COLO668 (cell line): ENCODE data around the gene TMEM179B.
"Not testable (repeated sequence)": the region's sequence is repeated elsewhere in the genome, so short reads cannot be mapped to it uniquely, and the experiment has no call there.

Source experiments
- DNase-seq: peaks from one replicate; lab custom pipeline; 2025; ENCODE audit not compliant: unreplicated experiment; lab: John Stamatoyannopoulos, UW

The TMEM179B gene

GRCh38 chr11:62788991-62789390, 1.8 kb downstream of the TMEM179B start:
- no peak for DNase-seq

GRCh38 chr11:62789576-62789975, 2.4 kb downstream of the TMEM179B start:
- no peak for DNase-seq

- DNase-seq = peak; percentile 87
Observed at GRCh38 chr11:62791501-62792201, 4.4 kb downstream of the TMEM179B start, which contains the start of gene TMEM223. TMEM223 (minus strand) TSS chr11:62792006; CDS start chr11:62791994, 12 bp downstream.

GRCh38 chr11:62792202-62792575, 5.0 kb downstream of the TMEM179B start:
- no peak for DNase-seq

GRCh38 chr11:62794201-62794775, 7.1 kb downstream of the TMEM179B start:
- DNase-seq = no peak

GRCh38 chr11:62796281-62796680, 9.1 kb downstream of the TMEM179B start:
- DNase-seq = no peak

- no peak for DNase-seq
Observed at GRCh38 chr11:62799486-62799885, 12.3 kb downstream of the TMEM179B start.

GRCh38 chr11:62801071-62801470, 13.9 kb downstream of the TMEM179B start:
- no peak for DNase-seq

GRCh38 chr11:62804310-62805075, 17.3 kb downstream of the TMEM179B start:
- DNase-seq = no peak

- peak; percentile 97 for DNase-seq
Observed at GRCh38 chr11:62805076-62805892, 18.1 kb downstream of the TMEM179B start, which contains the start of gene NXF1. NXF1 (minus strand) TSS chr11:62805440; CDS start chr11:62805356, 84 bp downstream.

- DNase-seq = peak; percentile 34
Observed at GRCh38 chr11:62805961-62806441, 18.8 kb downstream of the TMEM179B start.

GRCh38 chr11:62806611-62807121, 19.5 kb downstream of the TMEM179B start:
- no peak for DNase-seq

- DNase-seq = no peak
Observed at GRCh38 chr11:62810748-62811147, 23.5 kb downstream of the TMEM179B start.

GRCh38 chr11:62811659-62812058, 24.5 kb downstream of the TMEM179B start:
- no peak for DNase-seq

GRCh38 chr11:62816557-62816956, 29.4 kb downstream of the TMEM179B start:
- DNase-seq = no peak

GRCh38 chr11:62817129-62817528, 29.9 kb downstream of the TMEM179B start:
- no peak for DNase-seq

- DNase-seq = no peak
Observed at GRCh38 chr11:62823677-62824076, 36.5 kb downstream of the TMEM179B start.

GRCh38 chr11:62828130-62828529, 40.9 kb downstream of the TMEM179B start:
- DNase-seq = not testable (repeated sequence)

GRCh38 chr11:62830904-62831519, 43.8 kb downstream of the TMEM179B start:
- DNase-seq = no peak
